LHCN-M2 (cell line): ENCODE data around the gene DCAF15. TPM values are rescaled to one million over a fixed set of nuclear protein-coding genes. Genes with fewer than 3 reads are reported as not detected.

Source experiments
- total RNA-seq: library from RNA; depleted of rRNA; stranded (reverse); fragments of >200 nt; gene quantifications from 2 replicates; pipeline ENCODE4 v1.2.3, GENCODE V29; 2014; rRNA removed

The DCAF15 gene
- total RNA-seq, 1 experiment from 2014 or later: 28.8 TPM

Other genes starting within 250 kb of the DCAF15 start
- gene MRI1, start 188.0 kb upstream of the DCAF15 start, total RNA-seq: 38.7 and 50.3 TPM in 2 replicates
- gene C19orf53, start 178.1 kb upstream of the DCAF15 start, total RNA-seq: 172 and 183 TPM in 2 replicates
- gene ZSWIM4, start 157.1 kb upstream of the DCAF15 start, total RNA-seq: 1.8 and 2.7 TPM in 2 replicates
- not detected in 2 replicates for gene NANOS3, start 75.4 kb upstream of the DCAF15 start, total RNA-seq
- gene BRME1, start 46.4 kb upstream of the DCAF15 start, total RNA-seq: 1.1 and 1.7 TPM in 2 replicates
- gene CC2D1A, start 46.3 kb upstream of the DCAF15 start, total RNA-seq: 19.2 and 21.0 TPM in 2 replicates
- gene PODNL1, start 14.1 kb upstream of the DCAF15 start, total RNA-seq: 2.1 and 5.2 TPM in 2 replicates
- 2.2 and 2.5 TPM in 2 replicates for gene RFX1, start 53.8 kb downstream of the DCAF15 start, total RNA-seq
- not detected in 2 replicates for gene RLN3, start 75.6 kb downstream of the DCAF15 start, total RNA-seq
- 0.29 and 0.32 TPM in 2 replicates for gene IL27RA, start 79.3 kb downstream of the DCAF15 start, total RNA-seq
- gene PALM3, start 109.6 kb downstream of the DCAF15 start, total RNA-seq: 0.11 and 0.38 TPM in 2 replicates
- 0.19 and 0.34 TPM in 2 replicates for gene MISP3, start 120.3 kb downstream of the DCAF15 start, total RNA-seq
- not detected in 2 replicates for gene C19orf67, start 133.3 kb downstream of the DCAF15 start, total RNA-seq
- gene SAMD1, start 138.2 kb downstream of the DCAF15 start, total RNA-seq: 59.3 and 64.5 TPM in 2 replicates
- 64.7 and 76.2 TPM in 2 replicates for gene PRKACA, start 165.3 kb downstream of the DCAF15 start, total RNA-seq
- gene ASF1B, start 184.1 kb downstream of the DCAF15 start, total RNA-seq: 107 and 111 TPM in 2 replicates